DND-41 (cell line): ENCODE measurements around the gene VASH2.

ENCODE experiments used
- ATAC-seq: fragments of 200-7000 bp; cut with Tn5 transposase; 3 replicates; pipeline ENCODE4 v1.9.1; 2021; ENCODE audit warnings: low read depth; ENCODE audit not compliant: insufficient read depth
- DNase-seq: peaks from one replicate; pipeline ENCODE4 v3.0.0-alpha.2; 2020
- H2AFZ ChIP-seq: 2 replicates; pipeline ENCODE4 v1.6.0; 2012; ENCODE audit warnings: low read depth, low read length
- H3K27ac ChIP-seq: 2 replicates; pipeline ENCODE4 v1.5.1; 2012; ENCODE audit warnings: low read length, inconsistent platforms
- H3K27me3 ChIP-seq: fragments of 200-600 bp; sonication (generic); 2 replicates; pipeline ENCODE4 v1.6.0; 2012; ENCODE audit warnings: low read length, mild to moderate bottlenecking, inconsistent platforms; ENCODE audit not compliant: insufficient read depth, poor library complexity
- H3K36me3 ChIP-seq: 2 replicates; pipeline ENCODE4 v1.5.1; 2012; ENCODE audit warnings: low read length, inconsistent platforms; ENCODE audit not compliant: insufficient read depth
- H3K4me1 ChIP-seq: 2 replicates; pipeline ENCODE4 v1.5.1; 2012; ENCODE audit warnings: mild to moderate bottlenecking, low read length; ENCODE audit not compliant: insufficient read depth
- H3K4me2 ChIP-seq: 2 replicates; pipeline ENCODE4 v1.6.0; 2012; ENCODE audit warnings: mild to moderate bottlenecking, moderate library complexity, low read length, inconsistent platforms; ENCODE audit not compliant: insufficient read depth
- H3K4me3 ChIP-seq, 2 experiments: fragments of 200-600 bp in 1 of 2; shearing (Covaris generic) in 1 of 2; 2 replicates each; pipeline ENCODE4 v1.5.1; 2012 to 2016; ENCODE audit warnings: inconsistent platforms in 2 of 2, low read length in 2 of 2, mild to moderate bottlenecking in 2 of 2, low read depth in 1 of 2, moderate library complexity in 1 of 2
- H3K79me2 ChIP-seq: 2 replicates; pipeline ENCODE4 v1.6.0; 2012; ENCODE audit warnings: low read length, inconsistent platforms; ENCODE audit not compliant: insufficient read depth
- H3K9ac ChIP-seq: 2 replicates; pipeline ENCODE4 v1.6.0; 2012; ENCODE audit warnings: low read depth, mild to moderate bottlenecking, inconsistent platforms, low read length, moderate library complexity
- H3K9me3 ChIP-seq: 2 replicates; pipeline ENCODE4 v1.5.1; 2012; ENCODE audit warnings: low read length, moderate library complexity, mild to moderate bottlenecking, inconsistent platforms; ENCODE audit not compliant: insufficient read depth, severe bottlenecking
- H4K20me1 ChIP-seq: 2 replicates; pipeline ENCODE4 v1.6.0; 2012; ENCODE audit warnings: low read length; ENCODE audit not compliant: insufficient read depth
- EZH2 ChIP-seq: IDR thresholded peaks from 3 replicates; pipeline ENCODE4 v1.6.1; 2012; ENCODE audit warnings: borderline replicate concordance, low read depth, mild to moderate bottlenecking, moderate library complexity, low read length, inconsistent platforms; ENCODE audit not compliant: severe bottlenecking
- TF ChIP-seq, protein P1 (sequence below): IDR thresholded peaks from 2 replicates; pipeline ENCODE4 v1.5.1; 2012; ENCODE audit warnings: borderline replicate concordance, low read length, moderate library complexity, mild to moderate bottlenecking; ENCODE audit not compliant: poor library complexity, severe bottlenecking; ENCODE audit errors: extremely low read depth

The VASH2 gene

DNA sequence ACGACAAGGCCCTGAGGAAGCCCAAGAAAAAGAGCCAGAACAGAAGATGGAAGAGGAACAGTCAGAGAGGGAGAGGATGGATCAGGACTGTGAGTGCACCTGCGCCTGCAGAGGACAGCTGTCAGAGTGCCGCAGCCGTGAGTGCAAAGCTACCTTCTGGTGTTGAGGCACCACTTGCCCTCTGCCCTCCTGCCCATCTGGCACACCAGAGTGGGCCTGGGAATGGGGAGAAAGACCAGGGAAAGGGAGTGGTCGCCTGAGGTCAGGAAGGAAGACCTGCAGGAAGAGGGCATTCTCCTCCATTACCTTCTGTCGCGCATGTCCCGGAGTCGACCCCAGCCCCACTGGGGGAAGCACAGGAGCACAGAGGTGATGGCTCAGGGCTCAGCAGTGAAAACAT lies 26.2 kb downstream of the VASH2 start:
- TF ChIP-seq EZH2, result no peak
- TF ChIP-seq, protein P1, sequence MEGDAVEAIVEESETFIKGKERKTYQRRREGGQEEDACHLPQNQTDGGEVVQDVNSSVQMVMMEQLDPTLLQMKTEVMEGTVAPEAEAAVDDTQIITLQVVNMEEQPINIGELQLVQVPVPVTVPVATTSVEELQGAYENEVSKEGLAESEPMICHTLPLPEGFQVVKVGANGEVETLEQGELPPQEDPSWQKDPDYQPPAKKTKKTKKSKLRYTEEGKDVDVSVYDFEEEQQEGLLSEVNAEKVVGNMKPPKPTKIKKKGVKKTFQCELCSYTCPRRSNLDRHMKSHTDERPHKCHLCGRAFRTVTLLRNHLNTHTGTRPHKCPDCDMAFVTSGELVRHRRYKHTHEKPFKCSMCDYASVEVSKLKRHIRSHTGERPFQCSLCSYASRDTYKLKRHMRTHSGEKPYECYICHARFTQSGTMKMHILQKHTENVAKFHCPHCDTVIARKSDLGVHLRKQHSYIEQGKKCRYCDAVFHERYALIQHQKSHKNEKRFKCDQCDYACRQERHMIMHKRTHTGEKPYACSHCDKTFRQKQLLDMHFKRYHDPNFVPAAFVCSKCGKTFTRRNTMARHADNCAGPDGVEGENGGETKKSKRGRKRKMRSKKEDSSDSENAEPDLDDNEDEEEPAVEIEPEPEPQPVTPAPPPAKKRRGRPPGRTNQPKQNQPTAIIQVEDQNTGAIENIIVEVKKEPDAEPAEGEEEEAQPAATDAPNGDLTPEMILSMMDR, result no peak
- no peaks in the 10 kb centered on the region for H3K36me3 ChIP-seq
- no peak overlapping the region for H3K4me3 ChIP-seq
- no peaks in the 10 kb centered on the region for H3K4me1 ChIP-seq
- no peak for DNase-seq
- H3K27me3 ChIP-seq, result peaks cover 5% of the 10 kb centered on the region
- no peaks in the 10 kb centered on the region for H3K79me2 ChIP-seq
- H3K9ac ChIP-seq, result no peak overlapping the region
- no peak overlapping the region for H3K27ac ChIP-seq
- H3K9me3 ChIP-seq, result no peaks in the 10 kb centered on the region
- ATAC-seq, result no peak
- no peak overlapping the region for H2AFZ ChIP-seq
- H3K4me2 ChIP-seq, result no peak overlapping the region
- H4K20me1 ChIP-seq, result no peaks in the 10 kb centered on the region

DNA sequence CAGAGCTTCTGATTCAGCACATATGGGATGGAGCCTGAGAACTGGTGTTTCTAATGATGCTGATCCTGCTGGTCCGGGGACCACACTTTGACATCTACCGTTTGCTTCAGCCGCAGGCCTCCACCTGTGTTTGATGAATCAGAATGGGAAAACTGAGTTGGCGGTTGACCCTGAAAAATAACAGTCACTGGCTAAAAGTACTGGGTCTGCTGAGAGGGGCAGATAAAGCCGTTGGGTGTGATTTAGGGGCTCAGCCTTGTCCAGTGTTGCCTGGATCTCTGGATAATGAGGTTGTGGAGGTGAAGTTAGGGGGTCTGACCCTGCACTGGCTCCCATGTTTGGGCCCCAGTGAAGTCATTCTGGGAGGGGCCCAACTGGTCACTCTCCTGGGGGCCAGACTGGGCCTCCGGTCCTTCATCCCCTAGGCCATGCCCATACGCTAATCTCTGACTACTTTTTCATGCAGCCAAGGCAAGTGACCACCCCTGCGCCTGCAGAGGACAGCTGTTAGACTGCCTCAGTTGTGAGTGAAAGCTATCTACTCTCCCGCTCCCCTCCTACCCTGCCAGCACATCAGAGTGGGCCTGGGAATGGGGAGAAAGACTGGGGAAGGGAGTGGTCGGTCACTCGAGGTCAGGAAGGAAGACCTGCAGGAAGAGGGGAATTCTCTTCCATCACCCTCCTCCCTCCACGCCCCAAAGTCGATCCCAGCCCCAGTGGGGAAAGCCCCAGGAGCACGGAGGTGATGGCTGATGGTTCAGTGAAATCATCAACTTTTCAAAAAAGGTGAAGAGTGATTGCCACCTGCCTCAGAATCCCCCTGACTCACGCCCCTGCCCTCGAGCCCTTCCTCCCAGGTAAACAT lies 27.7 kb downstream of the VASH2 start:
- no peaks in the 10 kb centered on the region for H3K4me1 ChIP-seq
- H2AFZ ChIP-seq, result no peak overlapping the region
- TF ChIP-seq, protein P1, result no peak
- TF ChIP-seq EZH2, result no peak
- no peaks in the 10 kb centered on the region for H3K36me3 ChIP-seq
- H3K4me2 ChIP-seq, result no peak overlapping the region
- no peaks in the 10 kb centered on the region for H3K79me2 ChIP-seq
- no peak overlapping the region for H3K4me3 ChIP-seq
- H3K9me3 ChIP-seq, result no peaks in the 10 kb centered on the region
- no peak overlapping the region for H3K9ac ChIP-seq
- no peak overlapping the region for H3K27ac ChIP-seq
- peaks cover 5% of the 10 kb centered on the region for H3K27me3 ChIP-seq
- ATAC-seq (no peak), DNase-seq (no peak)
- no peaks in the 10 kb centered on the region for H4K20me1 ChIP-seq

DNA sequence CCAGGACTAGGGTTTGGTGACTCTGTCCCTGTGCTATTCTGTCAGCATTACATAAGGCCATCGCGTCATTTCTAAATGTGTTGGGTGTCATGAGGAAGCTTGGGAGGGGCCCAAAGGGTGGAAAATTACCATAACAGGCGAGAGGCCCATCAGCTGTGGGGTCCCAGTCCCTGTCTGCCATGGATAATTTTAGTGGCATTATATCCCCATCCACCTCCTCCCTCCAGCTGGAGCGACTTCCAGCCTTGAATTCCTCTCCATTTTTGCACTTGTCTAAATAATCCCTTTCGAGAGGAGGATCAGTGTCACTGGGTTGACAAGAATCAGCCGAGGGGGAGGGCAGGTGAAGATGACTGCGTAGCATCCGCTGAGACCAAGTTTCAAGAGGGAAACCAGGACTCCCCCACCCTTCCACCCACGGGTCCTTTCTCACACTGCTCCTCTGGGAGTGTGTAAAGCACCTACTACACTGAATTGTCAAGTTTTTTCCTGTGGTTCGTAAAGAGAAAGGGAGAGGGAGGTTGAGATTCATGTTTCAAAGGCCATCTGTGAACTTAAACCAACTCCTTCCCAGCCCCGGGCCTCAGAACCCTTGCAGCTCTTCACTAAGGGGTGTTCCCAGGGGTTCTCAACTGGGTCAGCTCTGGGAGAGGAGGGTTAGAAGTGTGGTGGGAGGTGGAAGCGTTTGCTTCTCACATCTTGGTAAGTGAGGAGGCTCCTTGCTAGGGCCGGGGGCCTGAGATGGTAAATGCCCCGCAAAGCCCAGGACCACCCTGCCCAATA lies 29.2 kb downstream of the VASH2 start:
- no peak overlapping the region for H2AFZ ChIP-seq
- H3K79me2 ChIP-seq, result no peaks in the 10 kb centered on the region
- DNase-seq (no peak), ATAC-seq (no peak)
- H3K9ac ChIP-seq, result no peak overlapping the region
- no peak overlapping the region for H3K4me2 ChIP-seq
- no peak overlapping the region for H3K4me3 ChIP-seq
- H3K27me3 ChIP-seq, result no peaks in the 10 kb centered on the region
- no peaks in the 10 kb centered on the region for H3K36me3 ChIP-seq
- no peaks in the 10 kb centered on the region for H3K9me3 ChIP-seq
- H3K4me1 ChIP-seq, result no peaks in the 10 kb centered on the region
- H4K20me1 ChIP-seq, result no peaks in the 10 kb centered on the region
- no peak for TF ChIP-seq EZH2
- TF ChIP-seq, protein P1, result no peak
- H3K27ac ChIP-seq, result no peak overlapping the region
